Measurements from ENCODE around the gene CNKSR3.

CNKSR3 gene

DNA sequence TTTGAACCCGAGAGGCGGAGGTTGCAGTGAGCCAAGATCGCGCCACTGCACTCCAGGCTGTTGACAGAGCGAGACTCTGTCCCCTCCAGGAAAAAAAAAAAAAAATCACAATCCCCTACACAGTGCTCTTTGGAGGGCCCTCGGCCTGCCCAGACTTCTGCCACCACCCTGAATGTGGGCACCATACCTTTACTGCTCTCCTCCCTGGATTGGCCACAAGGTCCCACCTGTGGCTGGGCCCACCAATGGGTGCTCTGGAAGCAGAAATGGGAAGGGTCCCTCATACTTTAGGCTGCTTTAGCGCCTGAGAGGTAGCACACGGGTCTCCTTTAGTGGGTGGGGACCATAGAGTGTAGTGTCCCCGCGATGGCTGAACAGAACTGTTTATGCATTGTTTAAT, 103.6 kb downstream of the CNKSR3 start:
- TF ChIP-seq, protein P1, sequence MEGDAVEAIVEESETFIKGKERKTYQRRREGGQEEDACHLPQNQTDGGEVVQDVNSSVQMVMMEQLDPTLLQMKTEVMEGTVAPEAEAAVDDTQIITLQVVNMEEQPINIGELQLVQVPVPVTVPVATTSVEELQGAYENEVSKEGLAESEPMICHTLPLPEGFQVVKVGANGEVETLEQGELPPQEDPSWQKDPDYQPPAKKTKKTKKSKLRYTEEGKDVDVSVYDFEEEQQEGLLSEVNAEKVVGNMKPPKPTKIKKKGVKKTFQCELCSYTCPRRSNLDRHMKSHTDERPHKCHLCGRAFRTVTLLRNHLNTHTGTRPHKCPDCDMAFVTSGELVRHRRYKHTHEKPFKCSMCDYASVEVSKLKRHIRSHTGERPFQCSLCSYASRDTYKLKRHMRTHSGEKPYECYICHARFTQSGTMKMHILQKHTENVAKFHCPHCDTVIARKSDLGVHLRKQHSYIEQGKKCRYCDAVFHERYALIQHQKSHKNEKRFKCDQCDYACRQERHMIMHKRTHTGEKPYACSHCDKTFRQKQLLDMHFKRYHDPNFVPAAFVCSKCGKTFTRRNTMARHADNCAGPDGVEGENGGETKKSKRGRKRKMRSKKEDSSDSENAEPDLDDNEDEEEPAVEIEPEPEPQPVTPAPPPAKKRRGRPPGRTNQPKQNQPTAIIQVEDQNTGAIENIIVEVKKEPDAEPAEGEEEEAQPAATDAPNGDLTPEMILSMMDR (IDR thresholded peaks at IDR 0.05; ENCODE audit: low read depth, low read length): no peak

DNA sequence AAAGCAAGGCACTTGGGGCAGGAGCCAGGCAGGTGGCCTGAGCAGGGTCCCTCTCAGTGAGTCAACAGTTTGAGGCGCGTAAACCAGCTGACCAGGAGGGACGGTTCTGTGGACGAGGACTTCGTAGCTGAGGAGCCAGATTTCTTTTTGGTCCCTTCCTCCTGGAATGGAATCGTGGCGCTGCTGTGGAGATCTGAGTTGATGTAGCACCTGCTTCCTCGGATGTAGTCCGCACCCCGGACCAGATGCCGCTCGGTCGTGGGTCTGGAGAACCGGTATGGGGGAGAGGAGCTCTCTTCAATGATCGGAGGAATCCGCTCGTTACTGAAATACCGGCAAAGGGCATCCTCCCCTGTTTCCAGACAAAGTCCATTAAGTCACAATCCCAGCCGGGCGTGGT, 104.2 kb downstream of the CNKSR3 start:
- TF ChIP-seq, protein P1 (IDR thresholded peaks at IDR 0.05; ENCODE audit: low read depth, low read length): no peak
- DNase-seq (ENCODE audit: extremely low read depth, low read depth): no peak

More for the DNA sequence above, 103.6 kb downstream of the CNKSR3 start:
- DNase-seq (ENCODE audit: extremely low read depth, low read depth): no peak

DNA sequence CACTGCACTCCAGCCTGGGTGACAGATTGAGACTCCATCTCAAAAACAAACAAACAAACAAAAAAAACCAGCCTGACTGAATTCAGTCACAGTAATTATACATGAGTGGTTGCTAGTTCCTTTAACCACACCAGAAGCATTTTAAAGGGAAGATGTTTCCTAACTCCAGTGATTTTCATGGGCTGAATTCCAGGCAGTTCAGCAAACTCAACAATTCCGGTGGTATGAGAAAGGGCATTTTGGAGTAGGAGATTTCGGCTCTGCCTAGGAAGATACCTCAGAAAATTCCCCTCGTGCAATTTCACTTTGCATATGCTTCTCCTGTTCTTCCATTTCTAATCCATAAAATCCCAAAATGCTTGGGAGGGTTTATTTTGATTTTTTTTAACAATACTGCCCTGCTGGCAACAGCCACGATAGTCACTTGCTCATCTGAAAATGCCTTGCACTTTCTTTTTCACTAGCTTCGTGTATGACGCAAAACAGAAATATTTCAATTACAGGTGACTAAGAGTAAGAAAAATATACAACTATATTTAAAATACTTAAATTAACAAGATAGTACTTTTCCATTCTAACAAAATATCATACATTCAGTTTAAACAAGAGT, 105.6 kb downstream of the CNKSR3 start:
- TF ChIP-seq, protein P1 (IDR thresholded peaks at IDR 0.05; ENCODE audit: low read depth, low read length): no peak

DNA sequence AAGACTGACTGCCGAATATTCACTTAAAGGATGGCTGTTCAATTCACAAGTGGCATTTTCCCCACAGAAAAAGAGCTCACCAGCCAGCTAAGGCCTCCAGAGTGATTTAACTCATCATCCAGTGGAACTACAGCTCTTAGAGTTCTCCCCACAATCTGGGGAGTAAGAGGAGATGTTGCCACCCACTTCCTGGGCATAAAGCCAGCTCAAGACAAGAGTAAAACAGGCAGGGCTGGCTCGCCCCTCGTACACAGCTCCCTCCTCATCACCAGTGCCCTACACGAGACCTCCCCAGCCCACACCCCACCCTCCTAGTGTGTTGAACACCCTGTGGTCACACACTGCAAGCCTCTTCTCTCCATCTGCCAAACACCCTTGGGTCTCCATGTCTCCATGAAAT, 106.7 kb downstream of the CNKSR3 start:
- peak; percentile 71 for DNase-seq (ENCODE audit: extremely low read depth, low read depth)
- TF ChIP-seq, protein P1 (IDR thresholded peaks at IDR 0.05; ENCODE audit: low read depth, low read length): no peak

More for the DNA sequence above, 105.6 kb downstream of the CNKSR3 start:
- DNase-seq (ENCODE audit: extremely low read depth, low read depth): no peak

- DNase-seq (ENCODE audit: extremely low read depth, low read depth): no peak
- TF ChIP-seq, protein P1 (IDR thresholded peaks at IDR 0.05; ENCODE audit: low read depth, low read length): no peak
These were observed 108.3 kb downstream of the CNKSR3 start for GRCh38 chr6:154402081-154402780.

GRCh38 chr6:154399097-154399496, 111.4 kb downstream of the CNKSR3 start:
- no peak for DNase-seq (ENCODE audit: extremely low read depth, low read depth)
- TF ChIP-seq, protein P1 (IDR thresholded peaks at IDR 0.05; ENCODE audit: low read depth, low read length): no peak

DNA sequence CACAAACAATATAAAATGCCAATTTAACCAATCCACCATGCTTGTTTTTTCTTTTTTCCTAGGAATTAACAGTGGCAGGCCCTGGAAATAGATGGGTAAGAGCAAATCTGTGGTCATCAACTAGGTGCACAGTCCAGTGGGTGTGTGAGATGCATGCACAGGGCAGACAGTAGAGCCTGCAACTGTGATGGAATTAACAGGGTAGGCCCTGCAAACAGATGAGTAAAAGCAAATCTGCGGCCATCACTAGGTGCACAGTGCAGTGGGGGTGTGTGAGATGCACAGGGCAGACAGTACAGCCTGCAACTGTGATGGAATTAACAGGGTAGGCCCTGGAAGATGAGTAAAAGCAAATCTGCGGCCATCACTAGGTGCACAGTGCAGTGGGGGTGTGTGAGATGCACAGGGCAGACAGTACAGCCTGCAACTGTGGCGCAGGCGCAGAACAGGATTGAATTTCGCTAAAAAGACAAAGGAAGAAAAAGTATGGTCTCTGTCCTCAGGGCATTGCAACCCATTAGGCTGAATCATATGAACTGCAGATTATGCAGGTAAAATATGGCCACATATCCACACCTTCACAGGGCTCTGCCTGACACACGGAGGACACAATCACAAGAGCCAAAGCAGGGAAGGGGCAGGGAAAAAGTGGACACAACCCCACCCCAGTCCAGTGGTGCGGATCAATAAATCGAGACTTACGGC, 112.8 kb downstream of the CNKSR3 start:
- DNase-seq (ENCODE audit: extremely low read depth, low read depth): no peak
- TF ChIP-seq, protein P1 (IDR thresholded peaks at IDR 0.05; ENCODE audit: low read depth, low read length): no peak
